ENCODE measurements around the gene ARRDC1. TPM values are rescaled to one million over a fixed set of nuclear protein-coding genes. Genes with fewer than 3 reads are reported as not detected.

The ARRDC1 gene
- total and polyA plus RNA-seq, 9 of the 15 experiments (the other 6 are each of a cell fraction or from before 2014, with no cell fraction given) = 0.21 to 45.3 (median 18.6) TPM

DNA sequence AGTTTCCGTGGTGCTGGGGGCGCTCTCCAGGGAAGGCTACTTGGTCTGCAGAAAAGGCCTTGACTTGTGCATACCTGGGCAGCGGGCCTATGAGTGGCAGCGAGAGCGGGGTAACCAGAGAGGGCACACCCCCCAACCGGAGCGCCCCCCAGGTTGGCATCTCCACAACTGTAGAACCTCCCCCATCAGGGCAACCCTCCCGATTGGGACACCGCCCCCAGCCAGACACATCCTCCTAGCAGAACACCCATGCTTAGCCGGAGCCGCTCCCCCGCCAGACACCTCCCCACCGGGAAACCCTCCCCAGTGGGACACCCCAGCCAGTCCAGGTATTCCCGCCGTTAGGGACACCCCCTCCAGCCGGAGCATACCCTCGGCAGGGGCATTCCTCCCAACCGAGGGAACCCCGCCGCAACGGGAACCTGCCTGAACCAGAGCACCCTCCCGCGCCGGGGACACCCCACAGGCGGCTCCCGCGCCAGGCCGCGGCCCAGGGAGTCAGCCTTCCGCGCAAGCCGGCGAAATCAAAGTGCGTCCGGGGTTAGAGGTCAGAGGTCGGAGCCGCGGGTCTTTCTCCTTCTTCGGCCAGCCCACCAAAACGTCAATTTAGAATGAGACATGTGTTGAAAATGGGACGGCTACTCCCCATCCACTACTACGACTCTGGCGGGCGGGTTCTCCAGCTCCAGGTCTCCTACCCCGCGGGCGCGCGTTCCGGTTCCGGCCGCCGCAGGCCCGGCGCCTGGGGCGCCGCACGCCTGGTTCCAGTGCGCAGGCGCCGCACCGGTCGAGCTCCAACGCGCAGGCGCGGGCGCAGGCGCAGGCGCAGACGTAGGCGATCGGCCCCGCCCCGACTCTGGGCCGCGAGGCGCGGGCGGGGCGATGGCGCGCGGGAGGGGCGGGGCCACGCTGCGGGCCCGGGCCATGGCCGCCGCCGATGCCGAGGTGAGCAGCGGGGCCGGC, 12.9 kb downstream of the ARRDC1 start, which contains the start of gene EHMT1 (continued):
- TF ChIP-seq COPS2 (conservative IDR thresholded peaks at IDR 0.05) = no peak
- peak; percentile 47; the same call in 1 of the 2 replicates for TF ChIP-seq E4F1 (CRISPR knock-in tag; IDR thresholded peaks at IDR 0.05; ENCODE audit: borderline replicate concordance)
- TF ChIP-seq ZNF717 (CRISPR knock-in tag; IDR thresholded peaks at IDR 0.05) = 0 out of 2 replicates have a peak, but pooled peaks have one; percentile 81
- no peak for TF ChIP-seq NFIX (CRISPR knock-in tag; IDR thresholded peaks at IDR 0.05; ENCODE audit: low read depth)
- TF ChIP-seq ERF (CRISPR knock-in tag; IDR thresholded peaks at IDR 0.05) = peak; percentile 83; the same call in 1 of the 2 replicates
- TF ChIP-seq MAFG (tag; conservative IDR thresholded peaks at IDR 0.05) = no peak
- TF ChIP-seq ZFPM2 (CRISPR knock-in tag; IDR thresholded peaks at IDR 0.05) = no peak
- no peak for TF ChIP-seq RFX5 (IDR thresholded peaks at IDR 0.05; ENCODE audit: low read depth, low read length)
- TF ChIP-seq ZNF639 (CRISPR knock-in tag; conservative IDR thresholded peaks at IDR 0.05 in 1 of 2, IDR thresholded peaks at IDR 0.05 in 1 of 2) = peak in 1 of 2 experiments; percentile 96; a peak in 2 of 4 replicates
- no peak for TF ChIP-seq ZNF384 (IDR thresholded peaks at IDR 0.05; ENCODE audit: low read depth, low read length)
- TF ChIP-seq, protein P1, sequence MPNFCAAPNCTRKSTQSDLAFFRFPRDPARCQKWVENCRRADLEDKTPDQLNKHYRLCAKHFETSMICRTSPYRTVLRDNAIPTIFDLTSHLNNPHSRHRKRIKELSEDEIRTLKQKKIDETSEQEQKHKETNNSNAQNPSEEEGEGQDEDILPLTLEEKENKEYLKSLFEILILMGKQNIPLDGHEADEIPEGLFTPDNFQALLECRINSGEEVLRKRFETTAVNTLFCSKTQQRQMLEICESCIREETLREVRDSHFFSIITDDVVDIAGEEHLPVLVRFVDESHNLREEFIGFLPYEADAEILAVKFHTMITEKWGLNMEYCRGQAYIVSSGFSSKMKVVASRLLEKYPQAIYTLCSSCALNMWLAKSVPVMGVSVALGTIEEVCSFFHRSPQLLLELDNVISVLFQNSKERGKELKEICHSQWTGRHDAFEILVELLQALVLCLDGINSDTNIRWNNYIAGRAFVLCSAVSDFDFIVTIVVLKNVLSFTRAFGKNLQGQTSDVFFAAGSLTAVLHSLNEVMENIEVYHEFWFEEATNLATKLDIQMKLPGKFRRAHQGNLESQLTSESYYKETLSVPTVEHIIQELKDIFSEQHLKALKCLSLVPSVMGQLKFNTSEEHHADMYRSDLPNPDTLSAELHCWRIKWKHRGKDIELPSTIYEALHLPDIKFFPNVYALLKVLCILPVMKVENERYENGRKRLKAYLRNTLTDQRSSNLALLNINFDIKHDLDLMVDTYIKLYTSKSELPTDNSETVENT (CRISPR knock-in tag; IDR thresholded peaks at IDR 0.05) = peak; percentile 63; the same call in 1 of the 2 replicates
- no peak for TF ChIP-seq TRIM28 (IDR thresholded peaks at IDR 0.05)
- TF ChIP-seq ZNF609 (CRISPR knock-in tag; IDR thresholded peaks at IDR 0.05; ENCODE audit: borderline replicate concordance) = no peak

All from K562 (cell line).